Subcutaneous abdominal adipose tissue (tissue), 5 donors: ENCODE results near the gene SLC5A3.
A peak's percentile ranks its signal among the peaks of the same experiment; 100 is the strongest.

Source experiments
- H3K27ac ChIP-seq: one replicate; pipeline ENCODE4 v1.7.0; 2013; ENCODE audit warnings: low read depth, mild to moderate bottlenecking, inconsistent platforms, low read length, moderate library complexity
- H3K27me3 ChIP-seq, 5 donors: one replicate each; pipeline ENCODE4 v1.7.0; 2013; ENCODE audit warnings: low read length in 5 of 5, inconsistent platforms in 1 of 5; ENCODE audit not compliant: control insufficient read depth in 5 of 5, insufficient read depth in 4 of 5
- H3K36me3 ChIP-seq, 5 donors: one replicate each; pipeline ENCODE4 v1.7.0; 2013; ENCODE audit warnings: low read length in 5 of 5; ENCODE audit not compliant: control insufficient read depth in 5 of 5, insufficient read depth in 5 of 5
- H3K4me1 ChIP-seq, 5 donors: one replicate each; pipeline ENCODE4 v1.7.0; 2013; ENCODE audit warnings: low read length in 5 of 5, mild to moderate bottlenecking in 3 of 5, moderate library complexity in 1 of 5; ENCODE audit not compliant: control insufficient read depth in 5 of 5, insufficient read depth in 5 of 5
- H3K4me3 ChIP-seq, 5 donors: one replicate each; pipeline ENCODE4 v1.7.0; 2013; ENCODE audit warnings: low read length in 5 of 5, low read depth in 1 of 5
- H3K9ac ChIP-seq, 5 donors: one replicate each; pipeline ENCODE4 v1.7.0; 2013; ENCODE audit warnings: low read length in 5 of 5, mild to moderate bottlenecking in 4 of 5, moderate library complexity in 3 of 5
- H3K9me3 ChIP-seq, 5 donors: one replicate each; pipeline ENCODE4 v1.7.0; 2013; ENCODE audit warnings: low read length in 5 of 5; ENCODE audit not compliant: control insufficient read depth in 5 of 5
- donor health status: healthy.
- donor health status: healthy.
- donor health status: healthy.
- donor health status: healthy.
- donor health status: healthy.

The SLC5A3 gene

DNA sequence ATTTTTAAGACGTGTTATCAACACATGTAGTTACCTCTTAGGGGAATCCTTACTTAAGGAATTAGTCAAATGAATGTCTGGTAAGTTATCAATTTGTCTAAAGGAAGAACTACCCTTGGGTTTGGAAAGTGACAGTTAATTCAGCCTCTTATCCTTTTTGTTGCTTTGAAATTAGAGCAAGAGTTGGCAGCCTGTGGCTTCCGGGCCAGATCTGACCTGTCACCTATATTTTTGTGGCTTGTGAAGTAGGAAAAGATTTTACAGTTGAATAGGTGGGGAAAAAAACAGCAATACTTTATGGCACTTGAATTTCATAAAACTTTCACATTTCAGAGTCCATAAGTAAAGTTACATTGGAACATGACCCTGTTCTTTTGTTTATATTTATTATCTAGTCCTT is 5.5 kb downstream of the SLC5A3 start:
- Histone ChIP-seq H3K4me1 (peaks cover 0 to 75% (median 59%) of the 10 kb centered on the region in 5 donors), H3K27ac (peak overlapping the region; percentile 39), H3K4me3 (no peak overlapping the region), H3K9me3 (no peaks in the 10 kb centered on the region), H3K36me3 (peaks cover 0 to 4% (median 0%) of the 10 kb centered on the region in 5 donors), H3K27me3 (no peaks in the 10 kb centered on the region), H3K9ac (no peak overlapping the region)

GRCh38 chr21:34080710-34081109 is 7.3 kb downstream of the SLC5A3 start:
- Histone ChIP-seq H3K27ac (no peak overlapping the region), H3K9me3 (no peaks in the 10 kb centered on the region), H3K9ac (no peak overlapping the region), H3K36me3 (peaks cover 0 to 4% (median 3%) of the 10 kb centered on the region in 5 donors), H3K4me1 (peaks cover 0 to 65% (median 43%) of the 10 kb centered on the region in 5 donors), H3K27me3 (no peaks in the 10 kb centered on the region), H3K4me3 (no peak overlapping the region)

- Histone ChIP-seq H3K9me3 (no peaks in the 10 kb centered on the region), H3K27me3 (no peaks in the 10 kb centered on the region), H3K9ac (no peak overlapping the region), H3K36me3 (peaks cover 0 to 4% (median 3%) of the 10 kb centered on the region in 5 donors), H3K4me1 (peaks cover 0 to 56% (median 29%) of the 10 kb centered on the region in 5 donors), H3K27ac (no peak overlapping the region), H3K4me3 (no peak overlapping the region)
Observed at GRCh38 chr21:34082769-34083168, 9.4 kb downstream of the SLC5A3 start.

DNA sequence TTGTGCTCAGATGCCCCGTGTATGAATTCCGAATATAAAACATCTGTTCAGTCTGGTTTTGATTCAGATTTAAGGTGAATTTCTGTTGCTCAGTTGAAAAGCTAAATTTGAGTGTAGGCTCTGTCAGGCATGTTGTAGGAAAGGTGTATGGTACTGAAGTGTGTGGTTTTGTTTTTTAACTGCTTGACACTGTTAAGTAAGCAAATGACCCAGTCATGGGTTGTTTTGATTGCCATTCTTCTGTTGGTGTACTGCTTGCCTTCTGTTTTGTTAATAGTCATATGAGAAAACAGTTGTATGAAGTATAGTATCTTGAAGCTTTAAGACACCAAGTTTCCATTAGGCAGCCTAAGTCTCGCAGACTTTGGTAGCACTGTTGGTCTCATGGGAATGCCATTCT is 10.0 kb downstream of the SLC5A3 start:
- no peaks in the 10 kb centered on the region for H3K27me3 ChIP-seq
- no peak overlapping the region for H3K4me3 ChIP-seq
- no peak overlapping the region for H3K9ac ChIP-seq
- H3K9me3 ChIP-seq, result no peaks in the 10 kb centered on the region
- peaks cover 0 to 53% (median 29%) of the 10 kb centered on the region in 5 donors for H3K4me1 ChIP-seq
- no peak overlapping the region for H3K27ac ChIP-seq
- peaks cover 0 to 4% (median 3%) of the 10 kb centered on the region in 5 donors for H3K36me3 ChIP-seq

GRCh38 chr21:34085129-34085528 is 11.8 kb downstream of the SLC5A3 start:
- Histone ChIP-seq H3K9ac (no peak overlapping the region), H3K27me3 (no peaks in the 10 kb centered on the region), H3K27ac (no peak overlapping the region), H3K9me3 (no peaks in the 10 kb centered on the region), H3K36me3 (peaks cover 0 to 4% (median 3%) of the 10 kb centered on the region in 5 donors), H3K4me3 (no peak overlapping the region), H3K4me1 (peaks cover 0 to 36% (median 13%) of the 10 kb centered on the region in 5 donors)

DNA sequence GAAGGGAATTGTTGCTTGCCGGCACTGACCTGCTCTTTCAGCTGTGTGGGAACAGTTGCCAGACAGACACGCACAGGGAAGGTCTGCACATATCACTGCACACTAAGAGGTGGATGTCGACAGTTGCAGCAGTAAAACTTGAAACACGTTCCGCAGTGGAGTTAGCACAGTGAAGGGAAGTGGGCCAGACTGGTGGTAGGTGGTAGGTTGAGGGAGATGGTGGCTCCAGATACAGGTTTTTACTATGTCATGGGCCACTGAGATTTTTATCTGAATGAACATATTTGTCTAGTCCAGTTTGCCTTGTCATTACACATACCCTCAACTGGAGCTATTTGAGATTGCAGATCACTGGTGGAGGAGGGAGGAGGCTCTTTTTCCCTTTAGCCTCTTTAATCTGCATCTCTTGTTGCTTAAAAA is 13.5 kb downstream of the SLC5A3 start:
- Histone ChIP-seq H3K4me1 (peaks cover 0 to 31% (median 8%) of the 10 kb centered on the region in 5 donors), H3K36me3 (peaks cover 0 to 3% (median 0%) of the 10 kb centered on the region in 5 donors), H3K27me3 (no peaks in the 10 kb centered on the region), H3K9me3 (no peaks in the 10 kb centered on the region), H3K27ac (no peak overlapping the region), H3K9ac (no peak overlapping the region), H3K4me3 (no peak overlapping the region)

DNA sequence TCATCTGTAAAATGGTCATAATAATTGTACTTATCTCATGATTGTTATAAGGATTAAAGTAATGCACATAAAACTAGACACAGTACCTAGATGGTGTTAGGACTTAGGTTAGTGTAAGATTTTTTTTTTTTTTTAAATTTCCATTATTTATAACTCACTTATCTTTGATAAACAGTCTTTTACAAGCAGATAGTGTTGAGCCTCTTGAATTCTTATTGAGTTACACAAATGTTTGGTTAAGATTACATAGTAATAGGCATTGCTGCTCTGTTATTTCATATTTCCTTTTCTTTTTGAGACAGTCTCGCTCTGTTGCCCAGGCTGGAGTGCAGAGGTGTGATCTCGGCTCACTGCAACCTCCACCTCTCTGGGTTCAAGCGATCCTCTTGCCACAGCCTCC is 15.4 kb downstream of the SLC5A3 start:
- no peak overlapping the region for H3K9ac ChIP-seq
- peaks cover 0 to 3% (median 0%) of the 10 kb centered on the region in 5 donors for H3K36me3 ChIP-seq
- no peaks in the 10 kb centered on the region for H3K27me3 ChIP-seq
- peaks cover 0 to 27% (median 8%) of the 10 kb centered on the region in 5 donors for H3K4me1 ChIP-seq
- no peaks in the 10 kb centered on the region for H3K9me3 ChIP-seq
- no peak overlapping the region for H3K27ac ChIP-seq
- no peak overlapping the region for H3K4me3 ChIP-seq

DNA sequence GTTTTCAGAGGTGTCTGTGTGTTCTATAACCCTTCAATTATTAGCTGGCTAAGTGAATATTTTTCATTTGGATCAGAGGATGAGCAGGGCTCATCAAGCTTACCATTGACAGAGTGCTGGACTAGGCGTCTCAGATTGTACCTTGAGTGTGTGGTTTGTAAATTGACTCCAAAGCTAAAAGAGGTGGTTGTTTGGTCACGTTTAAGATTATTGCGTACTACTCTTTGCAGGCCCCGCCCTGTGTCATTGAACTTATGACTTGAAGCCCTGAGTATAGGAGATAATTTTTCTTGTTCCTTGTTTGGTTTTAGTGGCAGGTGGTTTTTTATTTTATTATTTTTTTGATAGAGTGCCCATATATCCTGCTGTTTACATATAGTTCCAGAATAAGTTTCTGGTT is 17.7 kb downstream of the SLC5A3 start:
- Histone ChIP-seq H3K9me3 (no peaks in the 10 kb centered on the region), H3K4me1 (peaks cover 0 to 25% (median 12%) of the 10 kb centered on the region in 5 donors), H3K9ac (no peak overlapping the region)

DNA sequence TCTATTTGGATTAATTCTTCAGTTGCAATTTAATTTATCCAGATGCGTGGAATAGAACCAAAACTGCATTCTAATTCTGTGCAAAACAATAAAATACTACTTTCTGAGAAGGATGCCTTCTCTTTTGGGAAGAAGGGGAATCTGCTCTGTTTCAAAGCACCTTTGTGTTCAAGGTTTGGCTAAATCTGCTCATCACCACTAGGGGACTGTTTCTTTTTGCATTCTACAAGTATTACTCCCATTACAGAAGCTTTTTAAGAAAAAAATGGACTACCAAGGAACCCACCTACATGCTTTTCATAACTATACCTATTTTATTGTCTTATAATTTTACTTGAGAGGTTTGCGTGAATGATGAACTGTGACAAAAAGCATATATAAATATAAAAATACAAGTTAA is 18.2 kb downstream of the SLC5A3 start:
- Histone ChIP-seq H3K27ac (no peak overlapping the region), H3K4me3 (no peak overlapping the region), H3K9ac (no peak overlapping the region), H3K27me3 (no peaks in the 10 kb centered on the region), H3K9me3 (no peaks in the 10 kb centered on the region), H3K36me3 (peaks cover 5 to 19% (median 16%) of the 10 kb centered on the region in 5 donors), H3K4me1 (peaks cover 0 to 25% (median 14%) of the 10 kb centered on the region in 5 donors)

More for the DNA sequence above, 17.7 kb downstream of the SLC5A3 start:
- H3K36me3 ChIP-seq, result peaks cover 5 to 13% (median 11%) of the 10 kb centered on the region in 5 donors
- no peak overlapping the region for H3K4me3 ChIP-seq
- H3K27me3 ChIP-seq, result no peaks in the 10 kb centered on the region
- H3K27ac ChIP-seq, result no peak overlapping the region

- H3K9me3 ChIP-seq, result no peaks in the 10 kb centered on the region
- H3K9ac ChIP-seq, result no peak overlapping the region
- peaks cover 0 to 23% (median 14%) of the 10 kb centered on the region in 5 donors for H3K4me1 ChIP-seq
- no peak overlapping the region for H3K27ac ChIP-seq
- no peaks in the 10 kb centered on the region for H3K27me3 ChIP-seq
- H3K4me3 ChIP-seq, result no peak overlapping the region
- peaks cover 5 to 22% (median 19%) of the 10 kb centered on the region in 5 donors for H3K36me3 ChIP-seq
Observed at GRCh38 chr21:34092262-34092921, 19.0 kb downstream of the SLC5A3 start.
